GM23338 (cell line): ENCODE results near the gene RUSF1. TPM values are rescaled to one million over a fixed set of nuclear protein-coding genes. Genes with fewer than 3 reads are reported as not detected.
"Not testable (repeated sequence)": the region's sequence is repeated elsewhere in the genome, so short reads cannot be mapped to it uniquely, and the experiment has no call there.

Experiments used
- ATAC-seq: fragments of 200-7000 bp; cut with Tn5 transposase; 3 replicates; pipeline ENCODE4 v1.9.1; 2020
- DNase-seq: peaks from one replicate; pipeline ENCODE4 v3.0.0-alpha.2; 2015; ENCODE audit warnings: low spot score
- H2AFZ ChIP-seq: fragments of 200-600 bp; sonication (generic); 2 replicates; pipeline ENCODE4 v1.8.0; 2016; ENCODE audit warnings: antibody characterized with exemption, mild to moderate bottlenecking, moderate library complexity
- H3F3A ChIP-seq: fragments of 200-600 bp; sonication (generic); replicated peaks from 2 replicates; pipeline ENCODE4 v1.8.0; 2017; ENCODE audit warnings: antibody characterized with exemption, mixed run types, low read depth
- H3K27ac ChIP-seq: fragments of 200-600 bp; sonication (generic); 2 replicates; pipeline ENCODE4 v1.6.1; 2016; ENCODE audit warnings: low read depth
- H3K27me3 ChIP-seq: fragments of 200-600 bp; sonication (generic); 2 replicates; pipeline ENCODE4 v1.8.0; 2016; ENCODE audit warnings: mild to moderate bottlenecking, mixed run types, moderate library complexity; ENCODE audit not compliant: insufficient read depth
- H3K36me3 ChIP-seq: fragments of 200-600 bp; sonication (generic); 2 replicates; pipeline ENCODE4 v1.8.0; 2016; ENCODE audit warnings: mild to moderate bottlenecking; ENCODE audit not compliant: insufficient read depth
- H3K4me1 ChIP-seq: fragments of 200-600 bp; sonication (generic); 2 replicates; pipeline ENCODE4 v1.8.0; 2016; ENCODE audit warnings: mild to moderate bottlenecking, moderate library complexity; ENCODE audit not compliant: insufficient read depth
- H3K4me2 ChIP-seq: fragments of 200-600 bp; sonication (generic); 2 replicates; pipeline ENCODE4 v1.7.1; 2017; ENCODE audit warnings: mixed run types
- H3K4me3 ChIP-seq: fragments of 200-600 bp; sonication (generic); 2 replicates; pipeline ENCODE4 v1.6.1; 2016; ENCODE audit warnings: mixed run types
- H3K79me2 ChIP-seq: fragments of 200-600 bp; sonication (generic); replicated peaks from 2 replicates; pipeline ENCODE4 v1.8.0; 2017; ENCODE audit warnings: mild to moderate bottlenecking; ENCODE audit not compliant: insufficient read depth
- H3K9me2 ChIP-seq: fragments of 200-600 bp; sonication (generic); 2 replicates; pipeline ENCODE4 v1.8.0; 2017; ENCODE audit not compliant: insufficient read depth
- H4K20me1 ChIP-seq: fragments of 200-600 bp; sonication (generic); replicated peaks from 2 replicates; pipeline ENCODE4 v1.8.0; 2017; ENCODE audit warnings: mild to moderate bottlenecking; ENCODE audit not compliant: insufficient read depth
- H3K27ac Mint-ChIP-seq: 2 replicates; pipeline ENCODE4 v1.8.0; 2020; ENCODE audit warnings: inconsistent platforms, mild to moderate bottlenecking, moderate library complexity, mixed read lengths
- H3K27me3 Mint-ChIP-seq: 3 replicates; pipeline ENCODE4 v1.8.0; 2022; ENCODE audit warnings: low read depth, mild to moderate bottlenecking, moderate library complexity, mixed read lengths, inconsistent platforms; ENCODE audit not compliant: insufficient read depth, poor library complexity
- H3K36me3 Mint-ChIP-seq: 3 replicates; pipeline ENCODE4 v1.8.0; 2021; ENCODE audit warnings: low read depth, mild to moderate bottlenecking, inconsistent platforms, moderate library complexity, mixed read lengths
- H3K4me1 Mint-ChIP-seq: 3 replicates; pipeline ENCODE4 v1.8.0; 2020; ENCODE audit warnings: mild to moderate bottlenecking, inconsistent platforms, mixed read lengths
- H3K4me3 Mint-ChIP-seq: 3 replicates; pipeline ENCODE4 v1.8.0; 2021; ENCODE audit warnings: moderate library complexity, mild to moderate bottlenecking, inconsistent platforms, mixed read lengths
- H3K9me3 Mint-ChIP-seq: 3 replicates; pipeline ENCODE4 v1.8.0; 2020; ENCODE audit warnings: moderate library complexity, mild to moderate bottlenecking, inconsistent platforms, mixed read lengths
- CREB1 ChIP-seq: fragments of 250-450 bp; sonication (Bioruptor Pico); IDR thresholded peaks from 2 replicates; pipeline ENCODE4 v1.5.0; 2020; ENCODE audit warnings: low read depth, mild to moderate bottlenecking, moderate library complexity
- EZH2 ChIP-seq: fragments of 200-600 bp; sonication (generic); IDR thresholded peaks from one replicate; pipeline ENCODE4 v1.8.0; 2017; ENCODE audit warnings: antibody characterized with exemption, mild to moderate bottlenecking, low read depth; ENCODE audit not compliant: unreplicated experiment
- JUNB ChIP-seq: IDR thresholded peaks from one replicate; pipeline ENCODE4 v1.6.1; 2016; ENCODE audit warnings: antibody characterized with exemption; ENCODE audit not compliant: unreplicated experiment
- POLR2AphosphoS5 ChIP-seq: IDR thresholded peaks from 2 replicates; pipeline ENCODE4 v1.6.1; 2016; ENCODE audit warnings: antibody characterized with exemption, low read depth
- STAT1 ChIP-seq: IDR thresholded peaks from one replicate; pipeline ENCODE4 v1.6.1; 2016; ENCODE audit warnings: antibody characterized with exemption; ENCODE audit not compliant: unreplicated experiment
- ZNF114 ChIP-seq: fragments of 250-450 bp; sonication (Bioruptor Pico); IDR thresholded peaks from 2 replicates; pipeline ENCODE4 v1.5.0; 2020; ENCODE audit warnings: mild to moderate bottlenecking, moderate library complexity
- ZNF331 ChIP-seq: fragments of 250-450 bp; sonication (Bioruptor Pico); IDR thresholded peaks from 2 replicates; pipeline ENCODE4 v1.5.0; 2020; ENCODE audit warnings: low read depth, mild to moderate bottlenecking, moderate library complexity
- polyA plus RNA-seq: library from polyadenylated mRNA; unstranded; fragments of >200 nt; fragmentation: Nextera tagmentation; extraction: Ambion mirVana; gene quantifications from 2 replicates; pipeline ENCODE4 v1.2.1, GENCODE V29; 2016
- total RNA-seq: library from RNA; depleted of rRNA; stranded (reverse); fragments of >200 nt; shearing (Covaris generic); gene quantifications from 2 replicates; pipeline ENCODE4 v1.2.3, GENCODE V29; 2014
- TF ChIP-seq, protein P1 (sequence below): IDR thresholded peaks from one replicate; pipeline ENCODE4 v1.6.1; 2018; ENCODE audit warnings: antibody characterized with exemption; ENCODE audit not compliant: unreplicated experiment
- TF ChIP-seq, protein P2 (sequence below): IDR thresholded peaks from 2 replicates; pipeline ENCODE4 v1.6.1; 2016; ENCODE audit warnings: antibody characterized with exemption

RUSF1 gene
- total and polyA plus RNA-seq, 2 experiments from 2014 or later = 8.9 to 36.1 TPM

DNA sequence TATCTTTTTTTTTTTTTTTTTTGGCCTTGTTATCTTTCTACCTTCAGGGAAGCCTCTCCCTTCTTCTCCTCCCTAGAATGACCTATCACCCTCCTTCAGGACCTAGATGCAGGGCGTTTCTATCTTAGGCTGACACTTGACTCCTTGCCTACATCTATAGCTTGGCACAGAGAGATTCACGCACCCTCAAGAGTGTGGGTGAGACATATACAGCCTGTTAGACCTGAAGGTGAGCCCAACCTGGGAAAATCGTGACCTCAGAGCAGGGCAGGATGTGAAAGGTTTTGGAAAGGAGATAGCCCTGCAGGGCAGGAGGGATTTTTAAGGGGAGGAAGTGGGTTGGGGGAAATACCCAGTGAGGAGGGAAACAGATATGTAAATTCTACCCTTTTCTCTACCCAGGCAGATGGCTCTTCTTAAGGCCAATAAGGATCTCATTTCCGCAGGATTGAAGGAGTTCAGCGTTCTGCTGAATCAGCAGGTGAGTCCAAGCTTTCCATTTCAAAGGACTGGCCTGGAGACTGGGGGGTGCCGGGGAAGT is 19.6 kb upstream of the RUSF1 start, which contains the start of gene AHSP:
AHSP (plus strand) TSS at position 167 of the 541 bp plus-strand sequence; CDS start at position 407, 240 bp downstream.
- H3K27ac Mint-ChIP-seq = no peak within 1 kb of the TSS
- H3K4me3 Mint-ChIP-seq = peak within 1 kb of the TSS; percentile 83

DNA sequence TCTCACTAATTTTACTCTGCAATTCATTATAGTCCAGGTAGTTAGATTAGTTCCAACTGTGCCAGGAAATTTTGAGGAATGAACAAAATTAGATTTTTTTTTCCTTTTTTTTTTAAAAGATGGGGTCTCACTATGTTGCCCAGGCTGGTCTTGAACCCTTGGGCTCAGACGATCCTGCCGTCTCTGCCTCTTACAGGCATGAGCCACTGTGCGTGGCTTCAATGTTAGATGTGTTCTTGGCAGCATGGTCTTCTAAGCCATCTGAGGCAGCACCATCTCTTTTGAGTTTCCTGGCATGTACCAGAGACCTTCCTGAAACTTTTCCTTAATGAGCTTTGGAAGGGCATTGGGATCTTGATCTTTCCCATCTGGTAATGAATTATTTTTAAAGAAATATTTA is 16.9 kb upstream of the RUSF1 start:
- Histone ChIP-seq H3K36me3 (no peaks in the 10 kb centered on the region), H3K4me2 (no peak overlapping the region), H3K4me1 (peaks cover 18% of the 10 kb centered on the region), H3K9me2 (no peaks in the 10 kb centered on the region), H3K27ac (no peak overlapping the region), H2AFZ (no peak overlapping the region), H4K20me1 (no peaks in the 10 kb centered on the region), H3K4me3 (no peak overlapping the region), H3K79me2 (no peaks in the 10 kb centered on the region), H3F3A (peaks cover under 1% of the 10 kb centered on the region; the same call in 1 of the 2 replicates), H3K27me3 (peaks cover 40% of the 10 kb centered on the region)
- Mint-ChIP-seq H3K27ac (no peak overlapping the region), H3K9me3 (no peaks in the 10 kb centered on the region; the same call in 1 of the 3 replicates), H3K4me1 (peaks cover 31% of the 10 kb centered on the region), H3K36me3 (no peaks in the 10 kb centered on the region), H3K4me3 (no peak overlapping the region), H3K27me3 (peaks cover 29% of the 10 kb centered on the region)
- TF ChIP-seq JUNB (no peak), EZH2 (no peak), STAT1 (no peak), POLR2AphosphoS5 (no peak), ZNF331 (CRISPR knock-in tag) (no peak)
- TF ChIP-seq, protein P1, sequence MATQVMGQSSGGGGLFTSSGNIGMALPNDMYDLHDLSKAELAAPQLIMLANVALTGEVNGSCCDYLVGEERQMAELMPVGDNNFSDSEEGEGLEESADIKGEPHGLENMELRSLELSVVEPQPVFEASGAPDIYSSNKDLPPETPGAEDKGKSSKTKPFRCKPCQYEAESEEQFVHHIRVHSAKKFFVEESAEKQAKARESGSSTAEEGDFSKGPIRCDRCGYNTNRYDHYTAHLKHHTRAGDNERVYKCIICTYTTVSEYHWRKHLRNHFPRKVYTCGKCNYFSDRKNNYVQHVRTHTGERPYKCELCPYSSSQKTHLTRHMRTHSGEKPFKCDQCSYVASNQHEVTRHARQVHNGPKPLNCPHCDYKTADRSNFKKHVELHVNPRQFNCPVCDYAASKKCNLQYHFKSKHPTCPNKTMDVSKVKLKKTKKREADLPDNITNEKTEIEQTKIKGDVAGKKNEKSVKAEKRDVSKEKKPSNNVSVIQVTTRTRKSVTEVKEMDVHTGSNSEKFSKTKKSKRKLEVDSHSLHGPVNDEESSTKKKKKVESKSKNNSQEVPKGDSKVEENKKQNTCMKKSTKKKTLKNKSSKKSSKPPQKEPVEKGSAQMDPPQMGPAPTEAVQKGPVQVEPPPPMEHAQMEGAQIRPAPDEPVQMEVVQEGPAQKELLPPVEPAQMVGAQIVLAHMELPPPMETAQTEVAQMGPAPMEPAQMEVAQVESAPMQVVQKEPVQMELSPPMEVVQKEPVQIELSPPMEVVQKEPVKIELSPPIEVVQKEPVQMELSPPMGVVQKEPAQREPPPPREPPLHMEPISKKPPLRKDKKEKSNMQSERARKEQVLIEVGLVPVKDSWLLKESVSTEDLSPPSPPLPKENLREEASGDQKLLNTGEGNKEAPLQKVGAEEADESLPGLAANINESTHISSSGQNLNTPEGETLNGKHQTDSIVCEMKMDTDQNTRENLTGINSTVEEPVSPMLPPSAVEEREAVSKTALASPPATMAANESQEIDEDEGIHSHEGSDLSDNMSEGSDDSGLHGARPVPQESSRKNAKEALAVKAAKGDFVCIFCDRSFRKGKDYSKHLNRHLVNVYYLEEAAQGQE = no peak
- TF ChIP-seq, protein P2, sequence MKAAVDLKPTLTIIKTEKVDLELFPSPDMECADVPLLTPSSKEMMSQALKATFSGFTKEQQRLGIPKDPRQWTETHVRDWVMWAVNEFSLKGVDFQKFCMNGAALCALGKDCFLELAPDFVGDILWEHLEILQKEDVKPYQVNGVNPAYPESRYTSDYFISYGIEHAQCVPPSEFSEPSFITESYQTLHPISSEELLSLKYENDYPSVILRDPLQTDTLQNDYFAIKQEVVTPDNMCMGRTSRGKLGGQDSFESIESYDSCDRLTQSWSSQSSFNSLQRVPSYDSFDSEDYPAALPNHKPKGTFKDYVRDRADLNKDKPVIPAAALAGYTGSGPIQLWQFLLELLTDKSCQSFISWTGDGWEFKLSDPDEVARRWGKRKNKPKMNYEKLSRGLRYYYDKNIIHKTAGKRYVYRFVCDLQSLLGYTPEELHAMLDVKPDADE = no peak
- no peak for DNase-seq
- ATAC-seq = no peak

More for the DNA sequence above, 19.6 kb upstream of the RUSF1 start, which contains the start of gene AHSP:
- Histone ChIP-seq H3K9me2 (no peaks in the 10 kb centered on the region), H3F3A (peaks cover 3% of the 10 kb centered on the region; the same call in 1 of the 2 replicates), H2AFZ (peak within 1 kb of the TSS; percentile 97), H3K79me2 (no peaks in the 10 kb centered on the region), H3K4me3 (peak within 1 kb of the TSS; percentile 76), H3K36me3 (no peaks in the 10 kb centered on the region), H3K27ac (no peak within 1 kb of the TSS), H3K27me3 (peaks cover 66% of the 10 kb centered on the region), H3K4me2 (peak within 1 kb of the TSS; percentile 85), H3K4me1 (peaks cover 18% of the 10 kb centered on the region), H4K20me1 (no peaks in the 10 kb centered on the region)
- Mint-ChIP-seq H3K36me3 (no peaks in the 10 kb centered on the region), H3K9me3 (no peaks in the 10 kb centered on the region; the same call in 1 of the 3 replicates), H3K27me3 (peaks cover 32% of the 10 kb centered on the region), H3K4me1 (peaks cover 28% of the 10 kb centered on the region)
- ATAC-seq = peak; percentile 7; the same call in 2 of the 3 replicates
- no peak for TF ChIP-seq CREB1 (CRISPR knock-in tag)
- no peak for TF ChIP-seq POLR2AphosphoS5
- TF ChIP-seq ZNF114 (CRISPR knock-in tag) = no peak
- DNase-seq = peak; percentile 52

DNA sequence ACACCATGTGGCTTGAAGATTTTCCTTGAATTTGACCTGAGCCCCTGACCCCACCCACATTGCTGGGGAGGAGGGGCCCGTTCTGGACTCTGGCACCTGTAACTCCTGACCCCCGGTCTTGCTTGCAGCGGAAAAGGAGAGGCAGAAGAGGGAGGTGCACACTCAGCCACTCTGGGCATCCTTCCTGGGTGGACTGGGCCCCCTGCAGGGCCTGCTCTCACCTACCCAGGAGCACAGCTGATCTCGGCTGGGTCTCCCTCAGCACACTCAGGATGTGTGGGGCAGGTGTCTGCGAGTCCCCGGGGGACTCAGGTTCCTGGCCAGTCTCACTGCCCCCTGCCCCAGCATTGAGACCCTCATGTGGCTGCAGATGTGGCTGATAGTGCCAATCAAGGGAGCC is 15.6 kb upstream of the RUSF1 start:
- not testable (repeated sequence) for H3K4me3 Mint-ChIP-seq, H3K36me3 Mint-ChIP-seq, H3K36me3 ChIP-seq, H3K27ac ChIP-seq, H3K9me3 Mint-ChIP-seq, H2AFZ ChIP-seq, DNase-seq, H3K79me2 ChIP-seq, H4K20me1 ChIP-seq, H3K27ac Mint-ChIP-seq, H3K9me2 ChIP-seq, H3F3A ChIP-seq, H3K4me3 ChIP-seq, ATAC-seq, H3K4me2 ChIP-seq
- Histone ChIP-seq H3K27me3 (peaks cover 28% of the 10 kb centered on the region), H3K4me1 (peaks cover 17% of the 10 kb centered on the region)
- Mint-ChIP-seq H3K27me3 (peaks cover 18% of the 10 kb centered on the region), H3K4me1 (peaks cover 26% of the 10 kb centered on the region)
